ENCODE data around the gene ANKRD28. TPM values are rescaled to one million over a fixed set of nuclear protein-coding genes. Genes with fewer than 3 reads are reported as not detected.
A peak's percentile ranks its signal among the peaks of the same experiment; 100 is the strongest.
"Not testable (repeated sequence)": the region's sequence is repeated elsewhere in the genome, so short reads cannot be mapped to it uniquely, and the experiment has no call there.

ANKRD28 gene
- total RNA-seq = 21.6 TPM
- long read RNA-seq, full-length matches to known transcripts = 17 of 39 reads
- long read RNA-seq, partial matches to known transcripts = 6 of 39 reads
- long read RNA-seq, other reads (novel, unspliced or antisense) = 16 of 39 reads

DNA sequence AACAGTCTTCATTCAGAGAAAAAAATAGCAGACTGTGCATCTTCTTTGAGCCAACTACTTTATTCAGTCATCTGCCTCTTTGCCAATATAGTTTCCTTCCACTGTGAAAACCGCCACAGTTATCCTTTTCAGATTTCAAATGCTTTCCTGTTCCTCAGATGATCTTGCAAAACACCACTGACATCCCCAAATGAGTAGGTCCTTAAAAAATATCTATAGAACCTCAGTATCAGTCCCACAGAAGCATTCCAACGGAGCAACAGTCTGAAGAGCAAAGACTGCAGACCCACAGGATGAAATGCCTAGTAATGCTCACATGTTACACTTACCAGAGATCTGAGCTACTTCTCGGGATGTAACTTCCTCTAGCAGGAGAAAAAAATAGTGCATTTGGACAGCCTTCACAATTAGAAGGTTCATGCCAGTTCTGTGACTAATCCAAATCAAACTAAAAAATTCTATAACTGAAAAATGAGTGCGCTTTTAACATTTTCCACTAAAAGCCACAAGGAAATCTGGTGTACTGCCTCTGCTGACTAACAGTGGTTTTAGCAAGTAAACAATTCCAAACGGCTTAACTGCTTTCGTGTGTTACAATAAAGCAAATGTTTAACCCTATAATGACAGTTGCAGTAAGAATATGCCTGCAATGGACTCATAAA, at the start of gene ANKRD28:
TSS of gene ANKRD28 (minus strand) at position 338 of the 662 bp plus-strand sequence. CDS start 1,458 bp downstream, outside the sequence.
- peaks cover 37% of the 10 kb centered on the region for H3K4me1 ChIP-seq
- no peak for DNase-seq
- intact Hi-C loops (cut with micrococcal nuclease) = no loop called here
- TF ChIP-seq, protein P1, sequence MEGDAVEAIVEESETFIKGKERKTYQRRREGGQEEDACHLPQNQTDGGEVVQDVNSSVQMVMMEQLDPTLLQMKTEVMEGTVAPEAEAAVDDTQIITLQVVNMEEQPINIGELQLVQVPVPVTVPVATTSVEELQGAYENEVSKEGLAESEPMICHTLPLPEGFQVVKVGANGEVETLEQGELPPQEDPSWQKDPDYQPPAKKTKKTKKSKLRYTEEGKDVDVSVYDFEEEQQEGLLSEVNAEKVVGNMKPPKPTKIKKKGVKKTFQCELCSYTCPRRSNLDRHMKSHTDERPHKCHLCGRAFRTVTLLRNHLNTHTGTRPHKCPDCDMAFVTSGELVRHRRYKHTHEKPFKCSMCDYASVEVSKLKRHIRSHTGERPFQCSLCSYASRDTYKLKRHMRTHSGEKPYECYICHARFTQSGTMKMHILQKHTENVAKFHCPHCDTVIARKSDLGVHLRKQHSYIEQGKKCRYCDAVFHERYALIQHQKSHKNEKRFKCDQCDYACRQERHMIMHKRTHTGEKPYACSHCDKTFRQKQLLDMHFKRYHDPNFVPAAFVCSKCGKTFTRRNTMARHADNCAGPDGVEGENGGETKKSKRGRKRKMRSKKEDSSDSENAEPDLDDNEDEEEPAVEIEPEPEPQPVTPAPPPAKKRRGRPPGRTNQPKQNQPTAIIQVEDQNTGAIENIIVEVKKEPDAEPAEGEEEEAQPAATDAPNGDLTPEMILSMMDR (IDR thresholded peaks at IDR 0.05; ENCODE audit: borderline replicate concordance) = peak; percentile 28
- H3K36me3 ChIP-seq = no peaks in the 10 kb centered on the region
- H3K27me3 ChIP-seq (ENCODE audit: low read depth) = no peaks in the 10 kb centered on the region
- no peaks in the 10 kb centered on the region for H3K9me3 ChIP-seq (replicated peaks)
- peak within 1 kb of the TSS; percentile 75 for H3K27ac ChIP-seq (replicated peaks)
- peak within 1 kb of the TSS; percentile 55 for H3K4me3 ChIP-seq

DNA sequence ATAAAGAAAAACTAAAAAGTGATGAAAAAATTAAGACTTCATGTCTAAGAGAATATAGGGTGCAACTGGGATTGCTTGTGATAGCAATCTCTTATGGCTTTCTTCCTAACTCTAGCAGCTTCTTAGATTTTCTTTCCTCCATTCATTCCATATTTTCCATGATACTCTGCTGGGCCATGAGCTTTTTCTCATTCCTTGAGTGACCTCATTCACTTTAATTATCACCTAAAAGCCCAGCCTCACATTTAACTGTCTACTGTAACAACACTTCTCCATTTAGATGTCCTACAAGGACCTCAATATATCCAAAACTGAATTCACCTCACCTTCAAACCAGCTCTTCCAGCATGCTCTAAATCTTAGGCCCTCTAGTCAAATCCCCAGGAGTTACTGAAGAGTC, 49.5 kb upstream of the ANKRD28 start:
- no peak for DNase-seq
- no peaks in the 10 kb centered on the region for H3K27me3 ChIP-seq (ENCODE audit: low read depth)
- intact Hi-C loops (cut with micrococcal nuclease) = no loop called here
- H3K27ac ChIP-seq (replicated peaks) = no peak overlapping the region
- peaks cover 18% of the 10 kb centered on the region for H3K9me3 ChIP-seq (replicated peaks)
- H3K4me1 ChIP-seq = peaks cover 13% of the 10 kb centered on the region
- H3K36me3 ChIP-seq = no peaks in the 10 kb centered on the region
- no peak overlapping the region for H3K4me3 ChIP-seq
- TF ChIP-seq, protein P1 (IDR thresholded peaks at IDR 0.05; ENCODE audit: borderline replicate concordance) = no peak

DNA sequence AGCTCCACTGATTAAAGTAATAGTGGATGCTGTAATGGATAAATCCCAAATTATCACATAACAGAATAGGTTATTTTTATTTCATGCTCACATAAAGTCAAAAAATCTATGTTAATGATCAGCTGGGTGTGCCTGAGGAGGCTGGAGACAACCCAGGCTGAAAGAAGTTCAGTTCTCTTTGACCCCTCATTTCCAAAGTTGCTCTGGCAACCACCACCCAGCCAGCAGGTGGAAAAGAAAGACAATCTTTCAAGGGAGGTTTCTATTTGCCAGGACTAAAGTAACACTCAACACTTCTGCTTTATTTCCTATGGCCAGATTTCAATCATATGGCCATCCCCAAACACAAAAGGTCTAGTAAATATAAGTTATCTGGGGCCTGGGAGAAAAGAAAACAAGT, 48.8 kb upstream of the ANKRD28 start:
- peaks cover 13% of the 10 kb centered on the region for H3K4me1 ChIP-seq
- peaks cover 15% of the 10 kb centered on the region for H3K9me3 ChIP-seq (replicated peaks)
- no peak for DNase-seq
- H3K27ac ChIP-seq (replicated peaks) = no peak overlapping the region
- TF ChIP-seq, protein P1 (IDR thresholded peaks at IDR 0.05; ENCODE audit: borderline replicate concordance) = no peak
- no peak overlapping the region for H3K4me3 ChIP-seq
- H3K27me3 ChIP-seq (ENCODE audit: low read depth) = no peaks in the 10 kb centered on the region
- no peaks in the 10 kb centered on the region for H3K36me3 ChIP-seq
- intact Hi-C loops (cut with micrococcal nuclease) = no loop called here

DNA sequence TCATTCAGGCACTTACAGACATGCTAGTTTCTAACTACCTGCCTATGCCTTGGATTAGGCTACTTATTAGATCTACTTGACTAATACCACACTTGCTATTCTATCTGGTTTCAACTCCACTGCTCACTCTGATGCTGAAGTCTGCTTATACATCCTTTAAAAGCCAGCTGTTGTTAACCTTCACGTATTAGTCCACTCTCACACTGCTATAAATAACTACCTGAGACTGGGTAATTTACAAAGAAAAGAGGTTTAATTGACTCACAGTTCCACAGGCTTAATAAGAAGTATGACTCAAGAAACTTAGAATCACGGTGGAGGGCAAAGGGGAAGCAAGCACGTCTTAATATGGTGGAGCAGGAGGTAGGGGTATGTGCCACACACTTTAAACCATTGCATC, 47.7 kb upstream of the ANKRD28 start:
- peaks cover 13% of the 10 kb centered on the region for H3K4me1 ChIP-seq
- TF ChIP-seq, protein P1 (IDR thresholded peaks at IDR 0.05; ENCODE audit: borderline replicate concordance) = no peak
- intact Hi-C loops (cut with micrococcal nuclease) = no loop called here
- H3K27ac ChIP-seq (replicated peaks) = no peak overlapping the region
- no peaks in the 10 kb centered on the region for H3K27me3 ChIP-seq (ENCODE audit: low read depth)
- peaks cover 26% of the 10 kb centered on the region for H3K9me3 ChIP-seq (replicated peaks)
- H3K4me3 ChIP-seq = no peak overlapping the region
- H3K36me3 ChIP-seq = no peaks in the 10 kb centered on the region
- no peak for DNase-seq

DNA sequence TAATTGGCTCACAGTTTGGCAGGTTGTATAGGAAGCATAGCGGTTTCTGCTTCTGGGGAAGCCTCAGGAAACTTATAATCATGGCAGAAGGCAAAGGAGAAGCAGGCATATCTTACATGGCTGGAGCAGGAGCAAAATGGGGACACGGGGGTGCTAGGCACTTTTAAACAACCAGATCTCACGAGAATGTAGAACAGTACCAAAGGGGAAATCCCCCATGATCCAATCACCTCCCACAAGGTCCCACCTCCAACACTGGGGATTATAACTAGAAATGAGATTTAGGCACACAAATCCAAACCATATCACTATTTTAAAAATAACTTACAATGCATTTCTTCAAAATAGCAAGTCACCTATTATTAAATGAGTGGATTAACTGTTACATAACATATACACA, 47.1 kb upstream of the ANKRD28 start:
- Histone ChIP-seq H3K27ac (replicated peaks) (no peak overlapping the region), H3K36me3 (no peaks in the 10 kb centered on the region), H3K9me3 (replicated peaks) (peaks cover 31% of the 10 kb centered on the region), H3K4me1 (peaks cover 13% of the 10 kb centered on the region), H3K4me3 (no peak overlapping the region), H3K27me3 (ENCODE audit: low read depth) (no peaks in the 10 kb centered on the region)
- TF ChIP-seq, protein P1 (IDR thresholded peaks at IDR 0.05; ENCODE audit: borderline replicate concordance) = no peak
- intact Hi-C loops (cut with micrococcal nuclease) = no loop called here
- no peak for DNase-seq

DNA sequence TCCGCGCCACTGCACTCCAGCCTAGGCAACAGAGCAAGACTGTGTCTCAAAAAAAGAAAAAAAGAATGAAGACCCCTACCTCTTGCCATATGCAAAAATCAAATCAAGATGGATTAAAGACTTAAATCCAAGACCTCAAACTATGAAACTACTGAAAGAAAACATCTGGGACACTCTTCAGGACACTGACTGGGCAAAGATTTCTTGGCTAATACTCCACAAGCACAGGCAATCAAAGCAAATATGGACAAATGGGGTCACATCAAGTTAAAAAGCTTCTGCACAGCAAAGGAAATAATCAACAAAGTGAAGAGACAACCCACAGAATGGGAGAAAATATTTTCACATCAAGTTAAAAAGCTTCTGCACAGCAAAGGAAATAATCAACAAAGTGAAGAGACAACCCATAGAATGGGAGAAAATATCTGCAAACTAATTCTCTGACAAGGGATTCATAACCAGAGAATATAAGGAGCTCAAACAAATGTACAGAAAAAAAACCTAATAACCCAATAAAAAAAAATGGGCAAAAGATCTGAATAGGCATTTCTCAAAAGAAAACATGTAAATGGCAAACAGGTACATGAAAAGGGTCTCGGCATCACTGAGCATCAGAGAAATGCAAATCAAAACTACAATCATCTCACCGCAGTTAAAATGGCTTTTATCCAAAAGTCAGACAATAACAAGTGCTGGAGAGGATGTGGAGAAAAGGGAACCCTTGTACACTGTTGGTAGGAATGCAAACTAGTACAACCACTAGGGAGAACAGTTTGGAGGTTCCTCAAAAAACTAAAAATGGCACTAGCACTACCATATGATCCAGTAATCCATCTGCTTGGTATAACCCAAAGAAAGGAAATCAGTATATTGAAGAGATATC, 43.6 kb upstream of the ANKRD28 start:
- intact Hi-C loops (cut with micrococcal nuclease); H3K36me3 ChIP-seq; H3K27me3 ChIP-seq (ENCODE audit: low read depth); DNase-seq; H3K4me3 ChIP-seq; H3K27ac ChIP-seq (replicated peaks): not testable (repeated sequence)
- peaks cover 13% of the 10 kb centered on the region for H3K4me1 ChIP-seq
- peaks cover 32% of the 10 kb centered on the region for H3K9me3 ChIP-seq (replicated peaks)

Data from left ventricle myocardium inferior (tissue), 1 donor.